OCI-M2 (cell line): ENCODE results near the gene LTBP2.

ENCODE experiments used
- DNase-seq: peaks from one replicate; lab custom pipeline; 2025; ENCODE audit not compliant: unreplicated experiment; lab: John Stamatoyannopoulos, UW

LTBP2 gene

GRCh38 chr14:74531006-74531405 lies 81.0 kb downstream of the LTBP2 start:
- no peak for DNase-seq

GRCh38 chr14:74528886-74529285 lies 83.2 kb downstream of the LTBP2 start:
- no peak for DNase-seq

GRCh38 chr14:74528406-74528805 lies 83.6 kb downstream of the LTBP2 start:
- DNase-seq = no peak

- DNase-seq = no peak
Observed at GRCh38 chr14:74527736-74528280, 84.2 kb downstream of the LTBP2 start.

GRCh38 chr14:74526854-74527585 lies 85.0 kb downstream of the LTBP2 start:
- no peak for DNase-seq

GRCh38 chr14:74525361-74525851 lies 86.6 kb downstream of the LTBP2 start:
- no peak for DNase-seq

GRCh38 chr14:74524812-74525135 lies 87.3 kb downstream of the LTBP2 start:
- no peak for DNase-seq

- DNase-seq = no peak
Observed at GRCh38 chr14:74524076-74524811, 87.8 kb downstream of the LTBP2 start.

GRCh38 chr14:74522740-74523139 lies 89.3 kb downstream of the LTBP2 start:
- DNase-seq = no peak

GRCh38 chr14:74521756-74522155 lies 90.3 kb downstream of the LTBP2 start:
- DNase-seq = no peak

GRCh38 chr14:74519316-74520074 lies 92.5 kb downstream of the LTBP2 start:
- DNase-seq = no peak

- DNase-seq = no peak
Observed at GRCh38 chr14:74518221-74518620, 93.8 kb downstream of the LTBP2 start.

GRCh38 chr14:74517731-74518130 lies 94.3 kb downstream of the LTBP2 start:
- no peak for DNase-seq

- no peak for DNase-seq
Observed at GRCh38 chr14:74516451-74517160, 95.4 kb downstream of the LTBP2 start.

- no peak for DNase-seq
Observed at GRCh38 chr14:74515891-74516412, 96.1 kb downstream of the LTBP2 start.

GRCh38 chr14:74514471-74514941 lies 97.5 kb downstream of the LTBP2 start:
- no peak for DNase-seq

GRCh38 chr14:74511966-74512830 lies 99.8 kb downstream of the LTBP2 start:
- no peak for DNase-seq

- DNase-seq = no peak
Observed at GRCh38 chr14:74510959-74511409, 101.1 kb downstream of the LTBP2 start.

- DNase-seq = no peak
Observed at GRCh38 chr14:74510223-74510931, 101.7 kb downstream of the LTBP2 start.
